Measurements from ENCODE around the gene ABR.
"Not testable (repeated sequence)": the region's sequence is repeated elsewhere in the genome, so short reads cannot be mapped to it uniquely, and the experiment has no call there.

ABR gene

DNA sequence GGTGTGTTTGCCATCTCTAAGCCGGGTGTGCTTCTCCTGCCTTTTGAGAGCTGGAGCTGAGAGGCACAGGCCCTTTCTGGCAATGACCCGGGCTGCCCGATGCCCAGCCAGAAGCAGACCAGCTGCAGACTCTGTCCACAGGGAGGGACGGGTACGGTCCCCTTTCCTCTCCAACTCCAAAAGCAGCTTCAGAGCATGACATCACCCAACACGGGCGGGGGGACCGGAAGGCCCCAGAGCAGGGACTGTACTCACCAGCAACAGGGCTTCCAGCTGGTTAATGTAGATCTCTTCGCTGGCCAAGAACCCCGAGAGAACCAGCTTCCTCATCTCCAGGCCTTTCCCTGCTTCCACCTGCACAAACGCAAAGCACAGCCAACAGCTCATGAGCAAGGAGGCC, 79.4 kb downstream of the ABR start:
- Histone ChIP-seq H3K27me3 (replicated peaks; ENCODE audit: insufficient read depth, low read length) (no peaks in the 10 kb centered on the region), H3K9me3 (replicated peaks; ENCODE audit: insufficient read depth, low read length) (no peaks in the 10 kb centered on the region), H3K9ac (ENCODE audit: low read length) (no peak overlapping the region), H3K27ac (ENCODE audit: low read length) (no peak overlapping the region), H2AFZ (ENCODE audit: low read length) (no peak overlapping the region), H3K4me1 (ENCODE audit: low read length) (peaks cover 13% of the 10 kb centered on the region; the same call in 1 of the 2 replicates), H3K36me3 (replicated peaks; ENCODE audit: insufficient read depth, low read length) (no peaks in the 10 kb centered on the region), H3F3A (ENCODE audit: insufficient read depth, low read length) (peaks cover 18% of the 10 kb centered on the region), H3K4me3 (ENCODE audit: low read length) (no peak overlapping the region), H4K20me1 (ENCODE audit: insufficient read depth, low read length) (no peaks in the 10 kb centered on the region), H3K4me2 (ENCODE audit: low read depth, low read length) (no peak overlapping the region), H3K79me2 (ENCODE audit: low read length) (peaks cover 50% of the 10 kb centered on the region), H3K9me2 (replicated peaks; ENCODE audit: insufficient read depth, low read length) (no peaks in the 10 kb centered on the region)
- DNase-seq = no peak
- TF ChIP-seq EZH2 (optimal IDR thresholded peaks at IDR 0.05; ENCODE audit: low read depth, low read length) (no peak), EZH2phosphoT487 (IDR thresholded peaks at IDR 0.05; ENCODE audit: low read length) (no peak)
- TF ChIP-seq, protein P1, sequence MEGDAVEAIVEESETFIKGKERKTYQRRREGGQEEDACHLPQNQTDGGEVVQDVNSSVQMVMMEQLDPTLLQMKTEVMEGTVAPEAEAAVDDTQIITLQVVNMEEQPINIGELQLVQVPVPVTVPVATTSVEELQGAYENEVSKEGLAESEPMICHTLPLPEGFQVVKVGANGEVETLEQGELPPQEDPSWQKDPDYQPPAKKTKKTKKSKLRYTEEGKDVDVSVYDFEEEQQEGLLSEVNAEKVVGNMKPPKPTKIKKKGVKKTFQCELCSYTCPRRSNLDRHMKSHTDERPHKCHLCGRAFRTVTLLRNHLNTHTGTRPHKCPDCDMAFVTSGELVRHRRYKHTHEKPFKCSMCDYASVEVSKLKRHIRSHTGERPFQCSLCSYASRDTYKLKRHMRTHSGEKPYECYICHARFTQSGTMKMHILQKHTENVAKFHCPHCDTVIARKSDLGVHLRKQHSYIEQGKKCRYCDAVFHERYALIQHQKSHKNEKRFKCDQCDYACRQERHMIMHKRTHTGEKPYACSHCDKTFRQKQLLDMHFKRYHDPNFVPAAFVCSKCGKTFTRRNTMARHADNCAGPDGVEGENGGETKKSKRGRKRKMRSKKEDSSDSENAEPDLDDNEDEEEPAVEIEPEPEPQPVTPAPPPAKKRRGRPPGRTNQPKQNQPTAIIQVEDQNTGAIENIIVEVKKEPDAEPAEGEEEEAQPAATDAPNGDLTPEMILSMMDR (IDR thresholded peaks at IDR 0.05; ENCODE audit: low read length) = no peak

DNA sequence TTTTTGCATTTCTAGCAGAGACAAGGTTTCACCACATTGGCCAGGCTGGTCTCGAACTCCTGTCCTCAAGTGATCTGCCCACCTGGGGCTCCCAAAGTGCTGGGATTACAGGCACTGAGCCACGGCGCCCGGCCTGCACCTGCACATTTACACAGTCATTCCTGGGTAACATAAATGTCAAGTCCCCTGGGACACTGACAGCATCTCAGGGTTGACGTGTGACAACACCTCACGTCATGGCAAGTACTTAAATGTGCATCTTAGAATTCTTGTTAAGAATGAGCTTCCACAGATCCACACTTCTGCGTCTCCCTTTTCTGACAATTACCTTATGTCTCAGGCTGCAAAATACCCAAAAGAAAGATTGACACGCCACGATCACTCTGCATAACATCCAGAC, 80.5 kb downstream of the ABR start:
- Histone ChIP-seq H3F3A (ENCODE audit: insufficient read depth, low read length) (peaks cover 18% of the 10 kb centered on the region), H3K4me2 (ENCODE audit: low read depth, low read length) (peak overlapping the region; percentile 64; the same call in 1 of the 2 replicates), H3K27ac (ENCODE audit: low read length) (peak overlapping the region; percentile 84; the same call in 1 of the 2 replicates), H3K9me2 (replicated peaks; ENCODE audit: insufficient read depth, low read length) (no peaks in the 10 kb centered on the region), H4K20me1 (ENCODE audit: insufficient read depth, low read length) (no peaks in the 10 kb centered on the region), H3K27me3 (replicated peaks; ENCODE audit: insufficient read depth, low read length) (no peaks in the 10 kb centered on the region), H3K4me1 (ENCODE audit: low read length) (peaks cover 13% of the 10 kb centered on the region; the same call in 1 of the 2 replicates), H3K4me3 (ENCODE audit: low read length) (no peak overlapping the region), H3K9ac (ENCODE audit: low read length) (no peak overlapping the region; the same call in 1 of the 2 replicates), H3K36me3 (replicated peaks; ENCODE audit: insufficient read depth, low read length) (no peaks in the 10 kb centered on the region), H3K9me3 (replicated peaks; ENCODE audit: insufficient read depth, low read length) (no peaks in the 10 kb centered on the region), H3K79me2 (ENCODE audit: low read length) (peaks cover 52% of the 10 kb centered on the region), H2AFZ (ENCODE audit: low read length) (no peak overlapping the region)
- TF ChIP-seq EZH2 (optimal IDR thresholded peaks at IDR 0.05; ENCODE audit: low read depth, low read length) (no peak), EZH2phosphoT487 (IDR thresholded peaks at IDR 0.05; ENCODE audit: low read length) (no peak)
- TF ChIP-seq, protein P1 (IDR thresholded peaks at IDR 0.05; ENCODE audit: low read length) = no peak
- DNase-seq = no peak

DNA sequence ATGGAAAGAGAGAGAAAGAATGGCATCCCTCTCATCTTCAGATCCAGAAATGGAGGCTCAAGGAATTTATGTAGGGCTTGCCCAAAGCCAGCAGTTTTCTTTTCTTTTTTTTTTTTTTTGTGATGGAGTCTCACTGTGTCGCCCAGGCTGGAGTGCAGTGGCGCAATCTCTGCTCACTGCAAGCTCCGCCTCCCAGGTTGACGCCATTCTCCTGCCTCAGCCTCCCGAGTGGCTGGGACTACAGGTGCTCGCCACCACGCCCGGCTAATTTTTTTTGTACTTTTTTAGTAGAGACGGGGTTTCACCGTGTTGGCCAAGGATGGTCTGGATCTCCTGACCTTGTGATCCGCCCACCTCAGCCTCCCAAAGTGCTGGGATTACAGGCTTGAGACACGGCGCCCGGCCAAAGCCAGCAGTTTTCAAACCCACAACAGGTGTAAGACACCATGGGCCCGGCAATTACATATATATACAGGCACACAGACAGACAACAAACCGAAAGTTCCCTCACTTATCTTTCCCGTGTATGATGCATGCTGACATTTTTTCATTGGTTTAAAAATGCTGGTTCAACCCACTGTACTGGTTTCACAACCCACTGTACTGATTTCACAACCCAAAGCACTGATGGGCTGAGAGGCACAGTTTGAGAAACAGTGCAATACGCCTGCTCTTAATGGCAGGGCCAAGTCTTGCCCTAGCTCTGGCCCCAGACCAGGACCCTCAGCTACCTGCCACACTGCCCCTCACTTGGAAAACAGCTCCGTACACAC, 81.6 kb downstream of the ABR start:
- Histone ChIP-seq H2AFZ (ENCODE audit: low read length) (0 out of 2 replicates have a peak overlapping the region, but pooled peaks have one; percentile 28), H3F3A (ENCODE audit: insufficient read depth, low read length) (peaks cover 18% of the 10 kb centered on the region), H3K27ac (ENCODE audit: low read length) (peak overlapping the region; percentile 84), H3K79me2 (ENCODE audit: low read length) (peaks cover 48% of the 10 kb centered on the region), H3K4me2 (ENCODE audit: low read depth, low read length) (peak overlapping the region; percentile 64), H3K4me1 (ENCODE audit: low read length) (peaks cover 13% of the 10 kb centered on the region; the same call in 1 of the 2 replicates), H3K4me3 (ENCODE audit: low read length) (peak overlapping the region; percentile 39), H3K9ac (ENCODE audit: low read length) (peak overlapping the region; percentile 31; the same call in 1 of the 2 replicates)
- not testable (repeated sequence) for H3K9me3 ChIP-seq (replicated peaks; ENCODE audit: insufficient read depth, low read length); H3K36me3 ChIP-seq (replicated peaks; ENCODE audit: insufficient read depth, low read length); H3K9me2 ChIP-seq (replicated peaks; ENCODE audit: insufficient read depth, low read length); H4K20me1 ChIP-seq (ENCODE audit: insufficient read depth, low read length); H3K27me3 ChIP-seq (replicated peaks; ENCODE audit: insufficient read depth, low read length)
- peak; percentile 90 for DNase-seq

DNA sequence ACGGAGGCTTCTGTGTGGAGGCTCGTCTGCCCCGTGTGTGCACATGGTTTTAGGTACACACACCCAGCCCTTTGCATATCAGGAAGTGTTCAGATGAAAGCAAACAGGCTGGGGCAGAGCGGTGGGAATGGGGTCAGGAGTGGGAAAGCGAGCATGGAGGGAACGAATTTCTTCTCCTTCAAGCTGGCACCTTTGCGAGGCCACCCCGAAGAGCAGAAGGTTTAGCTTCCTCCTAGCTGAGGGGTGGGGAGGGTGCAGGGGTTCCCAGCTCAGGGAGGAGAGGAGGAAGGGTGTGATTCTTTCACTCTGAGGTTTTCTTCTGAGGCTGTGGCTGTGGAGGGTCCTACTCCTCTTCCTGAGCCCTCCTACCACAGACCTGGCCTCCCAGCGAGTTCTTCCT, 83.6 kb downstream of the ABR start:
- no peak for DNase-seq
- Histone ChIP-seq H3K36me3 (replicated peaks; ENCODE audit: insufficient read depth, low read length) (no peaks in the 10 kb centered on the region), H2AFZ (ENCODE audit: low read length) (no peak overlapping the region), H4K20me1 (ENCODE audit: insufficient read depth, low read length) (no peaks in the 10 kb centered on the region), H3K4me1 (ENCODE audit: low read length) (peaks cover 13% of the 10 kb centered on the region; the same call in 1 of the 2 replicates), H3K9me3 (replicated peaks; ENCODE audit: insufficient read depth, low read length) (no peaks in the 10 kb centered on the region), H3F3A (ENCODE audit: insufficient read depth, low read length) (peaks cover 18% of the 10 kb centered on the region), H3K4me2 (ENCODE audit: low read depth, low read length) (no peak overlapping the region), H3K9ac (ENCODE audit: low read length) (no peak overlapping the region), H3K79me2 (ENCODE audit: low read length) (peaks cover 39% of the 10 kb centered on the region), H3K9me2 (replicated peaks; ENCODE audit: insufficient read depth, low read length) (no peaks in the 10 kb centered on the region), H3K4me3 (ENCODE audit: low read length) (no peak overlapping the region), H3K27ac (ENCODE audit: low read length) (no peak overlapping the region), H3K27me3 (replicated peaks; ENCODE audit: insufficient read depth, low read length) (no peaks in the 10 kb centered on the region)
- TF ChIP-seq EZH2phosphoT487 (IDR thresholded peaks at IDR 0.05; ENCODE audit: low read length) = no peak
- TF ChIP-seq, protein P1 (IDR thresholded peaks at IDR 0.05; ENCODE audit: low read length) = no peak
- TF ChIP-seq EZH2 (optimal IDR thresholded peaks at IDR 0.05; ENCODE audit: low read depth, low read length) = no peak

Measured in MM.1S (cell line).